ENCODE data around the gene UST. TPM values are rescaled to one million over a fixed set of nuclear protein-coding genes. Genes with fewer than 3 reads are reported as not detected.
"Not testable (repeated sequence)": the region's sequence is repeated elsewhere in the genome, so short reads cannot be mapped to it uniquely, and the experiment has no call there.

The UST gene
- total RNA-seq, 1 experiment from 2014 or later = 3.9 TPM

- no peak overlapping the region for H2AFZ ChIP-seq (ENCODE audit: low read length)
- intact Hi-C loops (cut with micrococcal nuclease) = no loop called here
- H3K9ac ChIP-seq (ENCODE audit: low read length) = no peak overlapping the region
- no peaks in the 10 kb centered on the region for H3K36me3 ChIP-seq (ENCODE audit: low read depth, low read length)
- no peaks in the 10 kb centered on the region for H3K27me3 ChIP-seq (ENCODE audit: low read length)
- no TSS peak for BruUV-seq (replicated peaks)
- no peak overlapping the region for H3K4me3 ChIP-seq (ENCODE audit: low read length)
- no peak overlapping the region for H3K4me2 ChIP-seq (ENCODE audit: low read length)
- H3K9me3 ChIP-seq (ENCODE audit: low read length) = no peaks in the 10 kb centered on the region
- H3F3A ChIP-seq (ENCODE audit: low read length, unreplicated experiment) = no peaks in the 10 kb centered on the region
- H3K27ac ChIP-seq (ENCODE audit: low read length) = no peak overlapping the region
- CTCF ChIA-PET = no interaction called here
- no peak for TF ChIP-seq EZH2phosphoT487 (IDR thresholded peaks at IDR 0.05; ENCODE audit: borderline replicate concordance, low read length)
- no peak for TF ChIP-seq EZH2 (IDR thresholded peaks at IDR 0.05; ENCODE audit: low read length, unreplicated experiment)
- no peaks in the 10 kb centered on the region for H3K4me1 ChIP-seq (ENCODE audit: insufficient read depth, low read length)
- no peaks in the 10 kb centered on the region for H3K9me2 ChIP-seq (replicated peaks; ENCODE audit: low read length)
- POLR2A ChIA-PET (ENCODE audit: unreplicated experiment) = no interaction called here
- ATAC-seq (no peak), DNase-seq (no peak)
- no peaks in the 10 kb centered on the region for H4K20me1 ChIP-seq (ENCODE audit: low read length)
- H3K79me2 ChIP-seq (ENCODE audit: low read length) = no peaks in the 10 kb centered on the region
Measured at GRCh38 chr6:148878683-148879082, 131.9 kb downstream of the UST start.

- CTCF ChIA-PET; H3F3A ChIP-seq (ENCODE audit: low read length, unreplicated experiment); H3K9ac ChIP-seq (ENCODE audit: low read length); ATAC-seq; H4K20me1 ChIP-seq (ENCODE audit: low read length); H3K9me2 ChIP-seq (replicated peaks; ENCODE audit: low read length); intact Hi-C loops (cut with micrococcal nuclease); H3K27ac ChIP-seq (ENCODE audit: low read length); H3K4me1 ChIP-seq (ENCODE audit: insufficient read depth, low read length); H3K4me2 ChIP-seq (ENCODE audit: low read length); BruUV-seq (replicated peaks); H3K27me3 ChIP-seq (ENCODE audit: low read length); H3K9me3 ChIP-seq (ENCODE audit: low read length); H2AFZ ChIP-seq (ENCODE audit: low read length); H3K79me2 ChIP-seq (ENCODE audit: low read length); POLR2A ChIA-PET (ENCODE audit: unreplicated experiment); H3K4me3 ChIP-seq (ENCODE audit: low read length); DNase-seq; H3K36me3 ChIP-seq (ENCODE audit: low read depth, low read length): not testable (repeated sequence)
Measured at GRCh38 chr6:148880742-148881141, 133.9 kb downstream of the UST start.

GRCh38 chr6:148881593-148882311 lies 134.9 kb downstream of the UST start:
- no TSS peak for BruUV-seq (replicated peaks)
- intact Hi-C loops (cut with micrococcal nuclease) = no loop called here
- POLR2A ChIA-PET (ENCODE audit: unreplicated experiment) = no interaction called here
- Histone ChIP-seq H3K27me3 (ENCODE audit: low read length) (no peaks in the 10 kb centered on the region), H3K36me3 (ENCODE audit: low read depth, low read length) (no peaks in the 10 kb centered on the region), H4K20me1 (ENCODE audit: low read length) (no peaks in the 10 kb centered on the region), H3K27ac (ENCODE audit: low read length) (no peak overlapping the region), H2AFZ (ENCODE audit: low read length) (no peak overlapping the region), H3K9me3 (ENCODE audit: low read length) (no peaks in the 10 kb centered on the region), H3K9me2 (replicated peaks; ENCODE audit: low read length) (no peaks in the 10 kb centered on the region), H3K79me2 (ENCODE audit: low read length) (no peaks in the 10 kb centered on the region), H3F3A (ENCODE audit: low read length, unreplicated experiment) (no peaks in the 10 kb centered on the region), H3K4me2 (ENCODE audit: low read length) (no peak overlapping the region), H3K4me1 (ENCODE audit: insufficient read depth, low read length) (peaks cover 13% of the 10 kb centered on the region), H3K4me3 (ENCODE audit: low read length) (no peak overlapping the region), H3K9ac (ENCODE audit: low read length) (no peak overlapping the region)
- ATAC-seq (no peak), DNase-seq (no peak)
- CTCF ChIA-PET = no interaction called here
- TF ChIP-seq CTCF (conservative IDR thresholded peaks at IDR 0.05; ENCODE audit: low read depth, low read length) (no peak), EZH2 (IDR thresholded peaks at IDR 0.05; ENCODE audit: low read length, unreplicated experiment) (no peak), EZH2phosphoT487 (IDR thresholded peaks at IDR 0.05; ENCODE audit: borderline replicate concordance, low read length) (no peak)

GRCh38 chr6:148883270-148883669 lies 136.4 kb downstream of the UST start:
- Histone ChIP-seq H2AFZ (ENCODE audit: low read length) (no peak overlapping the region), H3K9me3 (ENCODE audit: low read length) (no peaks in the 10 kb centered on the region), H3K27ac (ENCODE audit: low read length) (no peak overlapping the region), H3K27me3 (ENCODE audit: low read length) (no peaks in the 10 kb centered on the region), H3F3A (ENCODE audit: low read length, unreplicated experiment) (no peaks in the 10 kb centered on the region), H4K20me1 (ENCODE audit: low read length) (no peaks in the 10 kb centered on the region), H3K4me1 (ENCODE audit: insufficient read depth, low read length) (peaks cover 13% of the 10 kb centered on the region), H3K36me3 (ENCODE audit: low read depth, low read length) (no peaks in the 10 kb centered on the region), H3K9me2 (replicated peaks; ENCODE audit: low read length) (no peaks in the 10 kb centered on the region), H3K4me3 (ENCODE audit: low read length) (no peak overlapping the region), H3K79me2 (ENCODE audit: low read length) (no peaks in the 10 kb centered on the region), H3K9ac (ENCODE audit: low read length) (no peak overlapping the region), H3K4me2 (ENCODE audit: low read length) (no peak overlapping the region)
- DNase-seq = no peak
- TF ChIP-seq EZH2phosphoT487 (IDR thresholded peaks at IDR 0.05; ENCODE audit: borderline replicate concordance, low read length) (no peak), EZH2 (IDR thresholded peaks at IDR 0.05; ENCODE audit: low read length, unreplicated experiment) (no peak), CTCF (conservative IDR thresholded peaks at IDR 0.05; ENCODE audit: low read depth, low read length) (no peak)
- no peak for ATAC-seq
- ChIA-PET CTCF (no interaction called here), POLR2A (ENCODE audit: unreplicated experiment) (no interaction called here)
- no TSS peak for BruUV-seq (replicated peaks)
- intact Hi-C loops (cut with micrococcal nuclease) = no loop called here
